GM06990 (cell line): ENCODE results near the gene NCOA6.
"Not testable (repeated sequence)": the region's sequence is repeated elsewhere in the genome, so short reads cannot be mapped to it uniquely, and the experiment has no call there.

Experiments
- DNase-seq: peaks from one replicate; pipeline ENCODE4 v3.0.0-alpha.2; 2011; ENCODE audit not compliant: insufficient read length; ENCODE audit errors: extremely low read depth
- H3K27me3 ChIP-seq: replicated peaks from 2 replicates; pipeline ENCODE4 v1.6.0; 2011; ENCODE audit warnings: low read length; ENCODE audit not compliant: control insufficient read depth, insufficient read depth
- H3K36me3 ChIP-seq: 2 replicates; pipeline ENCODE4 v1.5.1; 2011; ENCODE audit warnings: low read length; ENCODE audit not compliant: control insufficient read depth, insufficient read depth
- H3K4me3 ChIP-seq: replicated peaks from 2 replicates; pipeline ENCODE4 v1.5.1; 2011; ENCODE audit warnings: low read depth, mild to moderate bottlenecking, control low read depth, low read length
- TF ChIP-seq, protein P1 (sequence below): IDR thresholded peaks from 2 replicates; pipeline ENCODE4 v1.5.1; 2011; ENCODE audit warnings: low read length, control low read depth, mild to moderate bottlenecking, inconsistent platforms; ENCODE audit not compliant: insufficient read depth, poor library complexity, severe bottlenecking

Gene NCOA6

DNA sequence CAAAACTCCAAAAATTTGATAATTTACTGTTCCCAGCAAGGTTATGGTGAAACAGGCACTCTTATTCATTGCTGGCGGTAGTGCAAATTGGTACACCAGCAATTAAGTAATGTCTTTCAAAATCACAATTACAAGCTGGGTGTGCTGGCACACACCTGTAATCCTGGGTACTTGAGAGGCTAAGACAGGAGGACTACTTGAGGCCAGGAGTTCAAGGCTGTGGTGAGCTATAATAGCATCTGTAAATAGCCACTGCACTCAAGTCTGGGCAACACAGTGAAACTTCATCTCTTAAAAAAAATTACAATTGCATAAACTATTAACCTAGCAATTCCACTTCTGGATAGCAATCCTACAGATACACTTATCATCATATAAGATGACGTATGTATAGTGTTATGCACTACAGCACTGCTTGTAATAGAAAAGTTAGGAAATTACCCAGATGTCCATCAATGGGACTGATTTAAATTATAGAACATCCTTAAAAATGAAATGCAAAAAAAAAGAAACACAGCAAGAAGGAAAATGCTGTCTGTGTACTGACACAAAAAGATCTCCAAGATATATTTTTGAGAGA, 31.4 kb downstream of the NCOA6 start:
- H3K4me3 ChIP-seq: no peak overlapping the region
- TF ChIP-seq, protein P1, sequence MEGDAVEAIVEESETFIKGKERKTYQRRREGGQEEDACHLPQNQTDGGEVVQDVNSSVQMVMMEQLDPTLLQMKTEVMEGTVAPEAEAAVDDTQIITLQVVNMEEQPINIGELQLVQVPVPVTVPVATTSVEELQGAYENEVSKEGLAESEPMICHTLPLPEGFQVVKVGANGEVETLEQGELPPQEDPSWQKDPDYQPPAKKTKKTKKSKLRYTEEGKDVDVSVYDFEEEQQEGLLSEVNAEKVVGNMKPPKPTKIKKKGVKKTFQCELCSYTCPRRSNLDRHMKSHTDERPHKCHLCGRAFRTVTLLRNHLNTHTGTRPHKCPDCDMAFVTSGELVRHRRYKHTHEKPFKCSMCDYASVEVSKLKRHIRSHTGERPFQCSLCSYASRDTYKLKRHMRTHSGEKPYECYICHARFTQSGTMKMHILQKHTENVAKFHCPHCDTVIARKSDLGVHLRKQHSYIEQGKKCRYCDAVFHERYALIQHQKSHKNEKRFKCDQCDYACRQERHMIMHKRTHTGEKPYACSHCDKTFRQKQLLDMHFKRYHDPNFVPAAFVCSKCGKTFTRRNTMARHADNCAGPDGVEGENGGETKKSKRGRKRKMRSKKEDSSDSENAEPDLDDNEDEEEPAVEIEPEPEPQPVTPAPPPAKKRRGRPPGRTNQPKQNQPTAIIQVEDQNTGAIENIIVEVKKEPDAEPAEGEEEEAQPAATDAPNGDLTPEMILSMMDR: no peak
- no peaks in the 10 kb centered on the region; the same call in 1 of the 2 replicates for H3K36me3 ChIP-seq
- no peaks in the 10 kb centered on the region for H3K27me3 ChIP-seq
- DNase-seq: no peak

DNA sequence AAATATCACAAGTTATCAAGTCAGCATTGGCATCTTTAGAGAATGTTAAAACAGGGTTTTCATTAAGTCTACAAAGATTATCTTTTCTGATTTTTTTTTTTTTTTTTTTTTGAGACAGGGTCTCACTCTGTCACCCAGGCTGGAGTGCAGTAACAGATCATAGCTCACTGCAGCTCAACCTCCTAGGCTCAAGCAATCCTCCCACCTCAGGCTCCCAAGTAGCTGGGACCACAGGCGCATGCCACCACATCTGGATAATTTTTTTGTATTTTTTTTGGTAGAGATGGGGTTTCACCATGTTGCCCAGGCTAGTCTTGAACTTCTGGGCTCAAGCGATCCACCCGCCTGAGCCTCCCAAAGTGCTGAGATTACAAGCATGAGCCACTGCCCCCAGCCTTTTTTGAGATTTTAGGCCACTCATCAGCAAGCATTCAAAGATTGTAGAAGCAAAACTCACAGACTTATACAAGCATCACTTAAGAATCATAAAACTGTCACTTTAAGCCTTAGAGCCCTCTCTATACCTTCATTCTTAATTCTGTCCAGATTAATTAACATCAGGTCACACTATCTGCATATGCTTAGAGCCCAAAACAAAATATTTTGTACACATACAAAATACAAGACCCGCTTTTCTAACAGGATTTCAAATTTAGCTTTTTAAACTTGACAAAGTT, 32.6 kb downstream of the NCOA6 start:
- no peak for DNase-seq
- no peak overlapping the region for H3K4me3 ChIP-seq
- no peaks in the 10 kb centered on the region for H3K36me3 ChIP-seq
- TF ChIP-seq, protein P1: no peak
- H3K27me3 ChIP-seq: no peaks in the 10 kb centered on the region

DNA sequence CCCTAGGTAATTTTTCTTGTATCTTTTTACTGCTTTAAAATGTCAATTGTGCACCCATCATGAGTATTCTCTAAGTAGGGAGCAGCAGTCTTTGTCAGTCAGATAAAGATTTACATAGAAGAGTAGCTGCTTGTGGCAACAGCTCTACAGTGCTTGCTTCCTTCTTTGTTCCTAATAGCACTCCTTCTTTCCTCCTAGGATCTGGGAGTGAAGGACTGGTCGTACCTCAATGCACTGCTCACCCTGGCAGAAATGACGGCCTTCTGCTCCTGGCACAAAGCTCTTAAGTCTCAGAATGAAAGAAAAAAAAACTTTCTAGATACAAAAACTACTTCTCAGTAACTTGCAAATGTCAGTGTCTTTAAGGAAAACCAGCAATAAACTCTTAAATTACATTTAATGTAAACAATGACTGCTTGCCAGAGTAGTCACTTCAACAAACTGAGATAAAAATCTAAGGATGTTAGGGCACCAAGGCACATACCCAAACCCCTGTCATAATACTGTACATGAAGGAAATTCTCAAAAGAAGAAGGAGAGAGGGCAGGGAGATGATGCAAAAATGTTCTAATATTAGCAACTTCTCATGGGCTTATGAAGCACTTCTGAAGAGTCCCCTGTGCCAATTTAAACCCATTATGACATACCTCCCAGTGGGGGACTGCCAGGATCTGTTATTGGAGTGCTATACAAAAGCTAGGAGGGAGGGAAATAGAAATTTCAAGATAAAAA, 34.0 kb downstream of the NCOA6 start:
- TF ChIP-seq, protein P1: no peak
- DNase-seq: no peak
- H3K4me3 ChIP-seq: no peak overlapping the region
- no peaks in the 10 kb centered on the region for H3K27me3 ChIP-seq
- no peaks in the 10 kb centered on the region for H3K36me3 ChIP-seq

DNA sequence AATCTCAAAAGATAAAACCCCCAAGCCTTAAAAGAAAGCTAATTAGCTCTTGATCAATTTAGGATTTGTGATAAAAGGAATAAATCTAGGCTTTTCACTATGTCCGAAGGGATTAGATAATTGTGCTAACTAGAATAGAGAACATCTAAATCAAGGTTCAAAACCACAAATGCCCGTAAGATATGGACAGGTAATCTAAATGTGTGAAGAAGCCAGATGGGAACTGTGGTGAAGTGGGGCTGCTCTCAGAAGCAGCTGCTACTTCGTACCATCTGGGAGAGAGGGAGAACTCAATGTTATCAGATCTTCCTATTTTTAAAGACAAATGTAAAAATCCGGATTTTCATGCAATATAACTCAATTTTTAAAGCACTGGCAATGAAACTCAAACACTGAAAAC, 44.2 kb downstream of the NCOA6 start:
- DNase-seq: no peak

DNA sequence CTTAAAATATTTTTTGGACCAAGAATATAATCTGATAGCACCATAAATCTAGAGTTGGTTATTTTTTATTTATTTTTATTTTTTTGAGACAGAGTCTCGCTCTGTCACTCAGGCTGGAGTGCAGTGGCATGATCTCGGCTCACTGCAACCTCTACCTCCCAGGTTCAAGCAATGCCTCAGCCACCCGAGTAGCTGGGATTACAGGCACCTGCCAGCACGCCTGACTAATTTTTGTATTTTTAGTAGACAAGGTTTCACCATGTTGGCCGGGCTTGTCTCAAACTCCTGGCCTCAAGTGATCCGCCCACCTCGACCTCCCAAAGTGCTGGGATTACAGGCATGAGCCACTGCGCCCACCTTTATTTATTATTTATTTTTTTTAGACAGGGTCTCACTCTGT, 45.2 kb downstream of the NCOA6 start:
- DNase-seq, H3K4me3 ChIP-seq, H3K36me3 ChIP-seq, H3K27me3 ChIP-seq: not testable (repeated sequence)

More for the DNA sequence above, 44.2 kb downstream of the NCOA6 start:
- Histone ChIP-seq H3K27me3 (no peaks in the 10 kb centered on the region), H3K4me3 (no peak overlapping the region), H3K36me3 (no peaks in the 10 kb centered on the region; the same call in 1 of the 2 replicates)
- TF ChIP-seq, protein P1: no peak

DNA sequence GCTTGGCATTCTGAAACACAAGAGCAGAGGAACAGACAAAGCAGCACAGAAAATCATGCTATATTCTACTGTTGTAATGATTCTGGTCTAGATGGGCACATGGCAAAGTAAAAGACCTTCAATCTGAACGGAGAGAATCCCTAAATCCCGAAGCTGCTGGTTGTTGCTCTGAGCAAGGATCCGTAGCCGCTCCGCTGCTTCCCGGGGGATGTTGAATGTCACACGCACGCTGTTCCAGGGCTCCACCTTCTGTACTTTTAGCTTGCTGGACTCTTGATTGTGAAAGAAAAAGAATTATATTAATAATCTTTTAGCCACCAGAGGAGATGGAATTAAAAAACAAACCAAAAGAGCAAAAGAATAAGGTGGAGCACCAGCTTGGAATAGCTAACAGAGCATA, 49.3 kb downstream of the NCOA6 start:
- TF ChIP-seq, protein P1: no peak
- no peaks in the 10 kb centered on the region for H3K27me3 ChIP-seq
- no peak for DNase-seq
- H3K36me3 ChIP-seq: peaks cover 8% of the 10 kb centered on the region
- no peak overlapping the region for H3K4me3 ChIP-seq
